Activated naive CD8-positive, alpha-beta T cell treated with anti-CD3 and anti-CD28 coated beads, Interleukin-2, amount 50 U/mL, for 16 hours (primary cell): ENCODE data around the gene DAPK2.

Experiments
- DNase-seq: peaks from one replicate; pipeline ENCODE4 v3.0.0-alpha.2; 2020; ENCODE audit warnings: low read depth, low spot score

The DAPK2 gene

DNA sequence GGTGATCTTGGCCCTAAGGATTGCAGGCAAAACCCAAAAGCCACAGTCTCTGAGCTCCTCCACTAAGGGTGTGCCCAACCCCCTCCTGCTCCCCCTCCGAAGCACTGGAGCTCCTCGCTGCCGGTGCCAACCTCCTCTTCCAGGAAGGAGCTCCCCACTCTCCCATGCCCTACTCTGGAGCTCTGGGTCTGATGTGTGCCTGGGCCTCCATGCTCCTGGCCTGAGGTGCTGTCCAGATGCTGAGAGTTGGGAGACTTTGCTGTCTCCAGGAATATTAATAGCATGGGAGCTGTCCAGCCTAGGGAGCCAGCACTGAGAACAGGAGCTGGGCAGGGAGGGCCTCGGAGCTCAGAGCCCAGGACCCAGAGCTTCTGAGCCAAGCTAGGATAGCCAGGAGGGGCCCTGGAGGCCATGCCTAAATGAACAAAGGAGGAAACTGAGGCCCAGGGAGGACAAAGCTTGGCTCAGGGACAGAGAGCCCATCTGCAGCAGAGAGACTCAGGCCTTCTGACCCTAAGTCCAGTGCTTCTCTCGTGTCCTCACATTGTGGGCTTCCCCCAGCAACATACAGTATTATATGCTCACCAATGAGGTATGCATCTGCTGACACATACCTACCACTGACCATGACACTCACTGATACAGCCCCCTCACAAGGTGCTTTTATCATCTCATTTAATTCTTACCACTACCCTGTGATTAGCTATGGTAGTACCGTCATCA lies 175.6 kb downstream of the DAPK2 start:
- no peak for DNase-seq

DNA sequence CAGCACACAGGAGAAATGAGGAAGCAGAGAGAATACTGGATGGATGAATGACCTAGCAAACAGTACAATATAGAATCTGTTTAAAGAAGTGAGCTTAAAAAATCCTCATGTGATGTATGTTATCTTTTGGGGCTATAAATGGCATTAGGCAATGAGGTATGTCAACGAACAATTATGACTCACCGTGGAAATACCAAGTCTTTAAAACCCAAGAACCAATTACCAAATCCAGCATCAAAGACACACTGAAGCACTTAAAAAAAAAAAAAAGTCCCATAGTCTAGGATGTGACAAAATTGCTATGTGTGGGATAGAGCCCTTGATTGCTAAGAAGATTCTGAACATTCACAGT lies 176.3 kb downstream of the DAPK2 start:
- no peak for DNase-seq

DNA sequence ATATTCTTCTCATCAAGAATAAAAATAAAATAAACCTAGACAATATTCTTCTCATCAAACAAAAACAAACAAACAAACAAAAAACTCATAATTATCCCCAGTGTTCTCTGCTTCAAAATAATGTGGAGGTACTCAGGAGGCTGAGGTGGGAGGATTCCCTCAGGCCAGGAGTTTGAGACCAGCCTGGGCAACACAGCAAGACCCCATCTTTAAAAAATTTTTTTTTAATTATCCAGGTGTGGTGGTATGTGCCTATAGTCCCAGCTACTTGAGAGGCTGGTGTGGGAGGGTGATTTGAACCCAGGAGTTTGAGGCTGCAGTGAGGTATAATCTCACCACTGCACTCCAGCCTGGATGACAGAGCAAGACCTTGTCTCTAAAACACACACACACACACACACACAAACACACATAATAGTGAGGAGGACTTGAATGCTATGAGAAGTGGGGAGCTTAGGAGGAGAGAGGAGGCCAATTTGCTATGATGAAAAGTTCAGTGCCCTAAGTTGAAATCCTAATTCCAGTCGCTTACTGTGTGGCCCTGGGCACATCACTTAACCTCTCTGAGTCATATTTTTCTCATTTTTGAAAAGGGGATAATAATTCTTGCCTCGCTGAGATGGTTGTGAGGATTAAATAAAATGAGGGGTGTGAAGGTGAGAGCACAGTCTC lies 176.8 kb downstream of the DAPK2 start:
- DNase-seq = no peak

DNA sequence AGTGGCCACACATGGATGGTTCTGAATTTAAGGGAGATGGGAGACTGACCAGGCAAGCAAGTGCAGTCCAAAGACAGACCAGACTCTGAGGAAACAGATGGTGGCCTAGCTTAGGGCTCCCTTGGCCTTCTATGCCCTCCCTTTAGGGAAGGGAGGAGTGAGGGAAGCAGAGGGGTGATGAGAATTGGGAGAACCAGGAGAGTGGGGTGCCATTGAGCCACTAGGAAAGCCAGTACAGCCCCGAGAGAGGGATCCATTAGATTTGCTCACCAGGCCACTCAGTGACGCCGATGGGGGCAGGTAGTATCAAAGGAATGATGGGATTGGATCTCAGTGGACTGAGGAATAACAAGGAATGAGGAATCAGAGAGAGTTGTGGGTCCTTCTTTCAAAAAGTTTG lies 182.1 kb downstream of the DAPK2 start:
- DNase-seq = no peak

DNA sequence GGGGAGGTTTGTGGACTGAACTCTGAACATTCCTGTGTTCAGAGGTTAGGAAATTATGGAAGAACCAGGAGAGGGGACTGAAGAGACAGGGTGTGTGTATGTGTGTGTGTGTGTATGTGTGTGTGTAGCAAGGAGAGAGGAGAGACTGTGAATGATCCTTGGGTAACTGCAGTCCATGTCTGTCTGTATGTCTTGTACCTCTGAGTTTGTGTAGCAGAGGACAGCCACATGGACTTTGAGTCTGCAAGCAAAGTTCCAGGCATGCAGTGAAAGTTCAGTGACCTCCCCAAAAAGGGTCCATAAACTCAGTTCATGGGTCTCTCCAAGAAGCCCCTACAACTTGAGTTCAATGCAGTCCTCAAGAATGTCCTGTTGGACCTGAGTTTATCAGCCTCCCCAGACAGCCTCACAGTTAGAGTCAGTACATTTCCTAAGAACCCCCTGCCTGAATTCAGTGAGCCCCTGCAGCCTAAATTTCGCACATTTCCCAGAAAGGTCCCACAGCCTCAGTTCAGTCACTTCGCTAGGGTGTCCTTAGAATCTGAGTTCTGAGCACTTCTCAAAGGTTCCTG lies 184.3 kb downstream of the DAPK2 start:
- DNase-seq = no peak

DNA sequence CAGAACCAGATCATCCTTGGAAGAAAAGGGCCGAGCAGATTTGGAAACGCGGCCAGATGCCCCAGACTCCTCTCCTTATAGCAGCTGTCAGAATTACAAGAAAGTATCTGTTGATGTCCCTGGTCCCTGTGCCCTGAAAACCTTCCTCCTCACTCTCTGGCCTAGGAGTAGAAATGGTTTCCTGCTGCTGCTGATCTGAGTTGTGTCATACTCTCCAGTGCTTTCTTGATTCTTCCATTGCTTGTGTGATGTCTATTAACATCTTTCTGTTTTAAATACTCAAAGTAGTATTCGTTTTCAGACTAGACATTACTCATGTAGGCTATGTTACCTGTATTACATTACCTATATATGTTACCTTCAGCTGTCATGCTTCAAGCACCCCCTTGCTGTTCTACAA lies 185.7 kb downstream of the DAPK2 start:
- no peak for DNase-seq

DNA sequence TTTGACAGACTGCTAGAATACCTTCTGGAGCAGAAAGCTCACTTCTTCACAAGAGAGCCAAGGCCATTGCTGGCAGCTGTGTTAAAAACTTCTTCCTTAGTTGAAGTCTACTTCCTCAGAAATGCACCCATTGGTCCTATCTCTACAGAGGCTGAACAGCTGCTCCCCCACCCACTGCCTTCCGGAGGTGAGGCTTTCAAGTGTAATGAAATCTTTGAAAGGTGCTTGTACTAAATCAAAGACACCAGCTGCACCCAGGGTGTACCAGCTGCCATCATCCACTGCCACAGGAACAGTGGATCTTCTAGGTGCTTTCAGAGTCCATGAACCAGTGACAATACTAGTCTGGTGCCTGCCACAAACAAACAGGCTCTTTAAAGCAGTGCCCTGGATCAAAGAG lies 186.1 kb downstream of the DAPK2 start:
- DNase-seq = no peak

DNA sequence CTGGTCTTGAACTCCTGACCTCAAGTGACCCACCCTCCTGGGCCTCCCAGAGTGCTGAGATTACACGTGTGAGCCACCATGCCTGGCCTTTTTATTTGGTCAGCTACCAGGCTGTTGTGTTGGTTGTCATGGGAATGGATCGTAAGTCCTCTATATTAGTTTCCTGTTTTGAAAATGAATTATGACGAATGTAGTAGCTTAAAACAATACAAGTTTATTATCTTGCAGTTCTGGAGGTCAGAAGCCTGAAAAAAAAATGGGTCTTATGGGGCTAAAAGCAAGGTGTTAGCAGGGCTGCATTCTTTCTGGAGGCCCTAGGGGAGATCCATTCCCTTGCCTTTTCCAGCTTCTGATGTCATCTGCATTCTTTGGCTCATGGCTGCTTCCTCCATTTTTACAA lies 187.4 kb downstream of the DAPK2 start:
- no peak for DNase-seq

DNA sequence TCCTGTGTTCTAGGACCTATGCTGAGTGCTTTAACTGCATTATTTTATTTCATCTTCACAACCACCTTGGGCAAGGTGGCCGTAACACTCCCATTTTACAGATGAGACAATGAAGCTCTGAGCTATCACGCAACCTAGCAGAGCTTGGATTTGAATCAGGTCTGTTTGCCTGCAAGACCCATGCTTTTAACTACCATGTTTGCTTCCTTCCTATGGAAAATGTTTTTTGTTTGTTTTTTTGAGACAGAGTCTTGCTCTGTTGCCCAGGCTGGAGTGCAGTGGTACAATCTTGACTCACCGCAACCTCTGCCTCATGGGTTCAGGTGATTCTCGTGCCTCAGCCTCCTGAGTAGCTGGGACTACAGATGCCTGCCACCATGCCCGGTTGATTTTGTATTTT lies 187.8 kb downstream of the DAPK2 start:
- DNase-seq = no peak

DNA sequence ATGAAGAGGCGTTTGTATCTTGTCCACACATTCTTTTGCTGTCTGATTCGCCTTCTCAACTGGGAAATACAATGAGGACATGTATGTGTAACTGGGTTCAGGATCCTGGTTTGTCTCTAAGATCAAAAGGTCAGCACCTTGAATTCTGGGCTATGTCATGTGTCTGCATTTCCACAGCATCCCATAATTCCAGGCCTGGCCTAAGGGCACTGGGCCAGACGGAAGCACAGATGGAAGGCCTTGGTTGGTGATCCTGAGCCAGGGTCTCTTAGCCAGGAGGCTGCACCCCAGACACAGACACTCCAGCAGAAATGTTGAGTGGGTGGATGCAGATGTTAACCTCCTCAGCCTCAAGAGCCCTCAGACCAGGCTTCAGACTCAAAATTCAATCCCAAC lies 188.8 kb downstream of the DAPK2 start:
- no peak for DNase-seq
